HEK293 (cell line): ENCODE measurements around the gene BMAL1.

ENCODE experiments used
- CTCF ChIA-PET: fragments of 350-600 bp; formaldehyde crosslinking; extraction: SDS; loops from one replicate; lab custom pipeline; 2021; ENCODE audit warnings: antibody characterized with exemption; lab: Yijun Ruan, JAX
- POLR2A ChIA-PET: fragments of 300-600 bp; formaldehyde crosslinking; extraction: SDS; loops from one replicate; lab custom pipeline; 2020; ENCODE audit warnings: antibody characterized with exemption, inconsistent platforms; lab: Yijun Ruan, JAX
- H3K27ac ChIP-seq: fragments of 200-500 bp; sonication (Bioruptor generic); 2 replicates; pipeline ENCODE4 v1.5.1; 2014; ENCODE audit warnings: low read depth, low read length, control low read depth, inconsistent platforms; ENCODE audit errors: extremely low read depth
- H3K36me3 ChIP-seq, 2 experiments: fragments of 200-500 bp in 1 of 2; sonication (Bioruptor generic) in 1 of 2; 1 replicate in 1 of 2; 2 replicates in 1 of 2; pipeline ENCODE4 v1.5.1; 2014 to 2017; ENCODE audit warnings: inconsistent platforms in 2 of 2, low read length in 2 of 2; ENCODE audit not compliant: control insufficient read depth in 2 of 2, insufficient read depth in 1 of 2
- H3K4me1 ChIP-seq: fragments of 200-500 bp; sonication (Bioruptor generic); 2 replicates; pipeline ENCODE4 v1.5.1; 2014; ENCODE audit warnings: mild to moderate bottlenecking, low read length, inconsistent platforms; ENCODE audit not compliant: control insufficient read depth, insufficient read depth
- H3K4me3 ChIP-seq: 2 replicates; pipeline ENCODE4 v1.5.1; 2011; ENCODE audit warnings: low read depth, mild to moderate bottlenecking, control low read depth, low read length, moderate library complexity
- H3K9me3 ChIP-seq: fragments of 200-500 bp; sonication (Bioruptor generic); 2 replicates; pipeline ENCODE4 v1.5.1; 2014; ENCODE audit warnings: low read depth, low read length, inconsistent platforms; ENCODE audit not compliant: control insufficient read depth, insufficient read depth
- BCL11B ChIP-seq: fragments of 450-650 bp; formaldehyde crosslinking; IDR thresholded peaks from 2 replicates; pipeline ENCODE4 v1.5.1; 2016; ENCODE audit warnings: low read depth, missing biosample characterization, missing genetic modification characterization
- SETDB1 ChIP-seq: IDR thresholded peaks from one replicate; pipeline ENCODE4 v1.6.1; 2017; ENCODE audit warnings: mild to moderate bottlenecking, low read length, moderate library complexity, mixed read lengths; ENCODE audit not compliant: insufficient read length
- SP2 ChIP-seq: fragments of 450-650 bp; formaldehyde crosslinking; IDR thresholded peaks from 2 replicates; pipeline ENCODE4 v1.5.1; 2016; ENCODE audit warnings: missing biosample characterization, missing genetic modification characterization
- SP7 ChIP-seq: fragments of 450-650 bp; formaldehyde crosslinking; IDR thresholded peaks from 2 replicates; pipeline ENCODE4 v1.5.1; 2016; ENCODE audit warnings: missing biosample characterization, missing genetic modification characterization
- ZBTB6 ChIP-seq: fragments of 450-650 bp; formaldehyde crosslinking; IDR thresholded peaks from 2 replicates; pipeline ENCODE4 v1.5.1; 2017; ENCODE audit warnings: missing biosample characterization, missing genetic modification characterization
- ZFP37 ChIP-seq: fragments of 450-650 bp; formaldehyde crosslinking; IDR thresholded peaks from 2 replicates; pipeline ENCODE4 v1.5.1; 2016; ENCODE audit warnings: missing biosample characterization, missing genetic modification characterization
- ZNF214 ChIP-seq: fragments of 450-650 bp; formaldehyde crosslinking; IDR thresholded peaks from 2 replicates; pipeline ENCODE4 v1.5.1; 2017; ENCODE audit warnings: missing biosample characterization, mild to moderate bottlenecking, missing genetic modification characterization, borderline replicate concordance
- ZNF221 ChIP-seq: fragments of 450-650 bp; formaldehyde crosslinking; IDR thresholded peaks from 2 replicates; pipeline ENCODE4 v1.5.1; 2017; ENCODE audit warnings: missing biosample characterization, missing genetic modification characterization, borderline replicate concordance
- ZNF274 ChIP-seq, 2 experiments: fragments of 200-500 bp in 1 of 2; fragments of 450-650 bp in 1 of 2; sonication (Bioruptor generic) in 1 of 2; formaldehyde crosslinking in 1 of 2; IDR thresholded peaks; 2 replicates each; pipeline versions ENCODE4 v1.5.1 to v1.6.1; 2014 to 2016; ENCODE audit warnings: borderline replicate concordance in 1 of 2, inconsistent platforms in 1 of 2, low read length in 1 of 2, missing biosample characterization in 1 of 2, missing genetic modification characterization in 1 of 2
- ZNF362 ChIP-seq: fragments of 450-650 bp; formaldehyde crosslinking; IDR thresholded peaks from 2 replicates; pipeline ENCODE4 v1.5.1; 2016; ENCODE audit warnings: missing biosample characterization, missing genetic modification characterization
- ZNF513 ChIP-seq: fragments of 450-650 bp; IDR thresholded peaks from 2 replicates; pipeline ENCODE4 v1.5.1; 2018; ENCODE audit warnings: missing biosample characterization, missing genetic modification characterization
- ZNF610 ChIP-seq: fragments of 450-650 bp; formaldehyde crosslinking; IDR thresholded peaks from 2 replicates; pipeline ENCODE4 v1.5.1; 2016; ENCODE audit warnings: missing biosample characterization, missing genetic modification characterization, borderline replicate concordance
- ZNF624 ChIP-seq: fragments of 450-650 bp; formaldehyde crosslinking; IDR thresholded peaks from 2 replicates; pipeline ENCODE4 v1.5.1; 2017; ENCODE audit warnings: missing biosample characterization, missing genetic modification characterization
- ZNF639 ChIP-seq: fragments of 450-650 bp; formaldehyde crosslinking; IDR thresholded peaks from 2 replicates; pipeline ENCODE4 v1.5.1; 2016; ENCODE audit warnings: missing biosample characterization, missing genetic modification characterization
- ZNF747 ChIP-seq: fragments of 450-650 bp; formaldehyde crosslinking; IDR thresholded peaks from 2 replicates; pipeline ENCODE4 v1.5.1; 2016; ENCODE audit warnings: missing biosample characterization, missing genetic modification characterization
- ZNF792 ChIP-seq: fragments of 450-650 bp; formaldehyde crosslinking; IDR thresholded peaks from 2 replicates; pipeline ENCODE4 v1.5.1; 2016; ENCODE audit warnings: missing biosample characterization, missing genetic modification characterization
- ZSCAN18 ChIP-seq: fragments of 450-650 bp; formaldehyde crosslinking; IDR thresholded peaks from 2 replicates; pipeline ENCODE4 v1.5.1; 2016; ENCODE audit warnings: missing biosample characterization, missing genetic modification characterization
- TF ChIP-seq, protein P1 (sequence below): fragments of 450-650 bp; formaldehyde crosslinking; IDR thresholded peaks from 2 replicates; pipeline ENCODE4 v1.5.1; 2017; ENCODE audit warnings: missing biosample characterization, missing genetic modification characterization
- TF ChIP-seq, protein P2 (sequence below): fragments of 450-650 bp; formaldehyde crosslinking; conservative IDR thresholded peaks from 2 replicates; pipeline ENCODE4 v1.5.1; 2016; ENCODE audit warnings: low read depth, missing biosample characterization, missing genetic modification characterization

The BMAL1 gene

GRCh38 chr11:13376838-13377237, 99.2 kb downstream of the BMAL1 start (continued):
- TF ChIP-seq ZSCAN18 (tag by site-specific recombination) (no peak), BCL11B (no peak), ZNF747 (tag by site-specific recombination) (no peak), ZNF639 (no peak), ZNF362 (no peak)
- TF ChIP-seq, all 188 proteins: peak for 0

DNA sequence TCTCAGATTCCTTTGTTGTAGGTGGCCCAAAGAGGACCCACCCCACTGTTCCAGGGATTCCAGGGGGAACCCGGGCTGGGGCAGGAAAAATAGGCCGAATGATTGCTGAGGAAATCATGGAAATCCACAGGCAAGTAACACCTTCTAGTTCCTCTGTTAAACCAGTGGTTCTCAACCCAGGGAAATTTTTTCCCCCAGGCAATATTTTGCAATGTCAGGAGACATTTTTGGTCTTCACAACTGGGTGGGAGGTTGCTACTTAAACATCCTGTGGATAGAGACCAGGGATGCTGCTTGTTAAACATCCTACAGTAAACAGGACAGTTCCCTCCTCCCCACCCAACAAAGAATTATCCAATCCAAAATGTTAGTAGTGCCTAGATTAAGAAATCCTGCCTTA, 100.7 kb downstream of the BMAL1 start:
- POLR2A ChIA-PET = no interaction called here
- H3K4me1 ChIP-seq = no peaks in the 10 kb centered on the region
- CTCF ChIA-PET = interaction anchor here (0.7 to 1.3 kb wide), 4 partner anchors 9 to 413 kb away, joined by 3 to 4 read pairs (median 4); no protein-coding TSS in a partner anchor
- H3K9me3 ChIP-seq = no peaks in the 10 kb centered on the region
- TF ChIP-seq, protein P1, sequence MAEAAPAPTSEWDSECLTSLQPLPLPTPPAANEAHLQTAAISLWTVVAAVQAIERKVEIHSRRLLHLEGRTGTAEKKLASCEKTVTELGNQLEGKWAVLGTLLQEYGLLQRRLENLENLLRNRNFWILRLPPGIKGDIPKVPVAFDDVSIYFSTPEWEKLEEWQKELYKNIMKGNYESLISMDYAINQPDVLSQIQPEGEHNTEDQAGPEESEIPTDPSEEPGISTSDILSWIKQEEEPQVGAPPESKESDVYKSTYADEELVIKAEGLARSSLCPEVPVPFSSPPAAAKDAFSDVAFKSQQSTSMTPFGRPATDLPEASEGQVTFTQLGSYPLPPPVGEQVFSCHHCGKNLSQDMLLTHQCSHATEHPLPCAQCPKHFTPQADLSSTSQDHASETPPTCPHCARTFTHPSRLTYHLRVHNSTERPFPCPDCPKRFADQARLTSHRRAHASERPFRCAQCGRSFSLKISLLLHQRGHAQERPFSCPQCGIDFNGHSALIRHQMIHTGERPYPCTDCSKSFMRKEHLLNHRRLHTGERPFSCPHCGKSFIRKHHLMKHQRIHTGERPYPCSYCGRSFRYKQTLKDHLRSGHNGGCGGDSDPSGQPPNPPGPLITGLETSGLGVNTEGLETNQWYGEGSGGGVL (tag by site-specific recombination) = no peak
- TF ChIP-seq ZNF513 (tag by site-specific recombination) (no peak), ZNF214 (no peak), ZBTB6 (no peak), ZNF610 (tag by site-specific recombination) (no peak), ZNF792 (tag by site-specific recombination) (no peak), ZNF274 (IDR thresholded peaks at IDR 0.05; ENCODE audit: low read length) (no peak), ZNF274 (tag by site-specific recombination; IDR thresholded peaks at IDR 0.05; ENCODE audit: borderline replicate concordance) (no peak), ZNF624 (tag by site-specific recombination) (no peak), SETDB1 (no peak), SP2 (tag by site-specific recombination) (no peak), ZNF221 (tag by site-specific recombination) (no peak), ZFP37 (tag by site-specific recombination) (no peak), SP7 (tag by site-specific recombination) (no peak)
- TF ChIP-seq, protein P2, sequence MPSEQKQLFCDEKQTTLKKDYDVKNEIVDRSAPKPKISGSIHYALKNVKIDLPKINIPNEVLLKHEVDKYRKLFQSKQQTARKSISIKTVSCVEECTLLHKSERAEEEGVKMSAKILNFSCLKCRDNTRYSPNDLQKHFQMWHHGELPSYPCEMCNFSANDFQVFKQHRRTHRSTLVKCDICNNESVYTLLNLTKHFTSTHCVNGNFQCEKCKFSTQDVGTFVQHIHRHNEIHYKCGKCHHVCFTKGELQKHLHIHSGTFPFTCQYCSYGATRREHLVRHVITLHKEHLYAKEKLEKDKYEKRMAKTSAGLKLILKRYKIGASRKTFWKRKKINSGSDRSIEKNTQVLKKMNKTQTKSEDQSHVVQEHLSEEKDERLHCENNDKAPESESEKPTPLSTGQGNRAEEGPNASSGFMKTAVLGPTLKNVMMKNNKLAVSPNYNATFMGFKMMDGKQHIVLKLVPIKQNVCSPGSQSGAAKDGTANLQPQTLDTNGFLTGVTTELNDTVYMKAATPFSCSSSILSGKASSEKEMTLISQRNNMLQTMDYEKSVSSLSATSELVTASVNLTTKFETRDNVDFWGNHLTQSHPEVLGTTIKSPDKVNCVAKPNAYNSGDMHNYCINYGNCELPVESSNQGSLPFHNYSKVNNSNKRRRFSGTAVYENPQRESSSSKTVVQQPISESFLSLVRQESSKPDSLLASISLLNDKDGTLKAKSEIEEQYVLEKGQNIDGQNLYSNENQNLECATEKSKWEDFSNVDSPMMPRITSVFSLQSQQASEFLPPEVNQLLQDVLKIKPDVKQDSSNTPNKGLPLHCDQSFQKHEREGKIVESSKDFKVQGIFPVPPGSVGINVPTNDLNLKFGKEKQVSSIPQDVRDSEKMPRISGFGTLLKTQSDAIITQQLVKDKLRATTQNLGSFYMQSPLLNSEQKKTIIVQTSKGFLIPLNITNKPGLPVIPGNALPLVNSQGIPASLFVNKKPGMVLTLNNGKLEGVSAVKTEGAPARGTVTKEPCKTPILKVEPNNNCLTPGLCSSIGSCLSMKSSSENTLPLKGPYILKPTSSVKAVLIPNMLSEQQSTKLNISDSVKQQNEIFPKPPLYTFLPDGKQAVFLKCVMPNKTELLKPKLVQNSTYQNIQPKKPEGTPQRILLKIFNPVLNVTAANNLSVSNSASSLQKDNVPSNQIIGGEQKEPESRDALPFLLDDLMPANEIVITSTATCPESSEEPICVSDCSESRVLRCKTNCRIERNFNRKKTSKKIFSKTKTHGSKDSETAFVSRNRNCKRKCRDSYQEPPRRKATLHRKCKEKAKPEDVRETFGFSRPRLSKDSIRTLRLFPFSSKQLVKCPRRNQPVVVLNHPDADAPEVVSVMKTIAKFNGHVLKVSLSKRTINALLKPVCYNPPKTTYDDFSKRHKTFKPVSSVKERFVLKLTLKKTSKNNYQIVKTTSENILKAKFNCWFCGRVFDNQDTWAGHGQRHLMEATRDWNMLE (tag by site-specific recombination) = no peak
- peaks cover 0 to 74% of the 10 kb centered on the region in 2 experiments; a peak in 1 of 3 replicates for H3K36me3 ChIP-seq
- H3K4me3 ChIP-seq = no peak overlapping the region
- no peak overlapping the region for H3K27ac ChIP-seq
